Neural cell (in vitro differentiated cells): Measurements from ENCODE around the gene SIK1. TPM values are rescaled to one million over a fixed set of nuclear protein-coding genes. Genes with fewer than 3 reads are reported as not detected.

Source experiments
- H2AFZ ChIP-seq: fragments of 200-600, 300-800 bp; sonication (generic), shearing (Covaris generic); 2 replicates; pipeline ENCODE4 v1.6.0; 2014; ENCODE audit warnings: low read depth, mild to moderate bottlenecking, antibody characterized with exemption, low read length, moderate library complexity
- H3F3A ChIP-seq: fragments of 200-600 bp; shearing (Covaris generic); 2 replicates; pipeline ENCODE4 v1.6.1; 2016; ENCODE audit warnings: mild to moderate bottlenecking, moderate library complexity, mixed read lengths, antibody characterized with exemption, low read length; ENCODE audit not compliant: insufficient read depth, poor library complexity, severe bottlenecking
- H3K27ac ChIP-seq: fragments of 200-600, 300-800 bp; sonication (generic), shearing (Covaris generic); 2 replicates; pipeline ENCODE4 v1.5.1; 2014; ENCODE audit warnings: mild to moderate bottlenecking, low read length, moderate library complexity
- H3K27me3 ChIP-seq: fragments of 300-800, 200-600 bp; sonication (generic), shearing (Covaris generic); 2 replicates; pipeline ENCODE4 v1.6.0; 2014; ENCODE audit warnings: mild to moderate bottlenecking, low read depth, low read length, moderate library complexity; ENCODE audit not compliant: insufficient read depth
- H3K36me3 ChIP-seq: fragments of 300-800, 200-600 bp; sonication (generic), shearing (Covaris generic); 2 replicates; pipeline ENCODE4 v1.5.1; 2014; ENCODE audit warnings: mild to moderate bottlenecking, antibody characterized with exemption, low read length, moderate library complexity; ENCODE audit not compliant: insufficient read depth
- H3K4me2 ChIP-seq: fragments of 300-800, 200-600 bp; sonication (generic), shearing (Covaris generic); 2 replicates; pipeline ENCODE4 v1.6.0; 2014; ENCODE audit warnings: mild to moderate bottlenecking, low read length
- H3K4me3 ChIP-seq: fragments of 300-800, 200-600 bp; sonication (generic), shearing (Covaris generic); 2 replicates; pipeline ENCODE4 v1.5.1; 2014; ENCODE audit warnings: mild to moderate bottlenecking, low read length, moderate library complexity
- H3K79me2 ChIP-seq: fragments of 200-600 bp; shearing (Covaris generic); replicated peaks from 2 replicates; pipeline ENCODE4 v1.6.0; 2014; ENCODE audit warnings: mild to moderate bottlenecking, low read length, moderate library complexity; ENCODE audit not compliant: insufficient read depth
- H3K9ac ChIP-seq: fragments of 300-800, 200-600 bp; sonication (generic), shearing (Covaris generic); 2 replicates; pipeline ENCODE4 v1.6.1; 2016; ENCODE audit warnings: mild to moderate bottlenecking, low read length, mixed read lengths
- H3K9me2 ChIP-seq: fragments of 200-600 bp; shearing (Covaris generic); 2 replicates; pipeline ENCODE4 v1.6.1; 2016; ENCODE audit warnings: mild to moderate bottlenecking, low read length, mixed read lengths; ENCODE audit not compliant: insufficient read depth
- H3K9me3 ChIP-seq: fragments of 200-600, 300-800 bp; sonication (generic), shearing (Covaris generic); 2 replicates; pipeline ENCODE4 v1.6.1; 2016; ENCODE audit warnings: mild to moderate bottlenecking, mixed run types, low read length, moderate library complexity, mixed read lengths
- H4K20me1 ChIP-seq: fragments of 200-600 bp; shearing (Covaris generic); 2 replicates; pipeline ENCODE4 v1.6.1; 2016; ENCODE audit warnings: mild to moderate bottlenecking, mixed run types; ENCODE audit not compliant: insufficient read depth
- EP300 ChIP-seq: fragments of 450-650 bp; conservative IDR thresholded peaks from 2 replicates; pipeline ENCODE4 v1.6.1; 2014; ENCODE audit warnings: antibody characterized with exemption, mild to moderate bottlenecking, moderate library complexity; ENCODE audit not compliant: poor library complexity, severe bottlenecking
- EZH2 ChIP-seq: fragments of 200-600, 300-800 bp; shearing (Covaris generic), sonication (generic); IDR thresholded peaks from 2 replicates; pipeline ENCODE4 v1.6.1; 2014; ENCODE audit warnings: antibody characterized with exemption, low read length, borderline replicate concordance, mild to moderate bottlenecking; ENCODE audit not compliant: insufficient read depth, poor library complexity, severe bottlenecking
- MXI1 ChIP-seq: fragments of 450-650 bp; conservative IDR thresholded peaks from 2 replicates; pipeline ENCODE4 v1.6.1; 2014; ENCODE audit warnings: antibody characterized with exemption, mild to moderate bottlenecking; ENCODE audit not compliant: poor library complexity, severe bottlenecking
- POLR2AphosphoS5 ChIP-seq: IDR thresholded peaks from 2 replicates; pipeline ENCODE4 v1.6.1; 2012
- RAD21 ChIP-seq: fragments of 450-650 bp; conservative IDR thresholded peaks from 2 replicates; pipeline ENCODE4 v1.6.1; 2014; ENCODE audit warnings: antibody characterized with exemption, mild to moderate bottlenecking, moderate library complexity
- SMC3 ChIP-seq: fragments of 450-650 bp; conservative IDR thresholded peaks from 2 replicates; pipeline ENCODE4 v1.6.1; 2014; ENCODE audit warnings: antibody characterized with exemption, mild to moderate bottlenecking, moderate library complexity; ENCODE audit not compliant: poor library complexity
- TAF1 ChIP-seq: IDR thresholded peaks from 2 replicates; pipeline ENCODE4 v1.6.1; 2012; ENCODE audit warnings: low read depth
- polyA plus RNA-seq: library from polyadenylated mRNA; depleted of rRNA; stranded (reverse); fragments of >200 nt; gene quantifications from 2 replicates; pipeline ENCODE4 v1.2.3, GENCODE V29; 2014
- TF ChIP-seq, protein P1 (sequence below): IDR thresholded peaks from 2 replicates; pipeline ENCODE4 v1.6.1; 2012; ENCODE audit warnings: borderline replicate concordance
- TF ChIP-seq, protein P2 (sequence below): fragments of 450-650 bp; IDR thresholded peaks from 2 replicates; pipeline ENCODE4 v1.5.1; 2014; ENCODE audit warnings: antibody characterized with exemption, mild to moderate bottlenecking, moderate library complexity; ENCODE audit not compliant: poor library complexity, severe bottlenecking

The SIK1 gene
- polyA plus RNA-seq, 1 donor from 2014 or later, result 2.6 TPM

DNA sequence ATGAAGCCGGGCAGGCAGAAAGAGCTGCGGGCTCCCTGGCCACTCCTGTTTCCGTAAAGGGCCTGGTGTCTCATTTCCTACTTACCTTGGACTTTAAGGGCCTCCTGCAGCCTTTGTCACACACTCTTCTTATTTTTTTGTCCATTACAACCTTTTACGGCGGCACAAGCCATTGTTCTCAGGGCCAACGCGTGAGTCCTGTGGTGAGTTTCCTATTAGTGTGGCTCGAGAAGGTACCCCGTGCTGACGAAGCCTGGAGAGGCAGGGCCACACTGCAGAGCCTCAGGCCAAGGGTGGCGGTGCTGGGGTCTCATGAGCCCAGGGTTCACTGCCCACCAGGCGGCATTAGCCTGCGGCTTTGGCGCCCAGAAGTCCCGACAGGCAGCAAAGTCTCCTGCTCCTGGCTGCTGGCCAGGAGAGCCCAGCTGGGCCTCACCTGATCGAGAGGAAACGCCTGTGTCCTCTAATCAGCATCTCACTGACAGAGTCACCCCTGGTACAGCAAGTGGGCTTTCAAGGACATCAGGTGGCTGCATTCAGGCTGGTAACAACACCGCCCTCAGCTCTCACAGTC lies 62.0 kb downstream of the SIK1 start:
- Histone ChIP-seq H3K27ac (no peak overlapping the region), H3K9me3 (no peaks in the 10 kb centered on the region), H2AFZ (no peak overlapping the region), H3K9ac (no peak overlapping the region), H3K36me3 (no peaks in the 10 kb centered on the region), H4K20me1 (no peaks in the 10 kb centered on the region), H3K4me3 (no peak overlapping the region), H3K79me2 (no peaks in the 10 kb centered on the region), H3K4me2 (no peak overlapping the region), H3K9me2 (no peaks in the 10 kb centered on the region), H3K27me3 (no peaks in the 10 kb centered on the region), H3F3A (no peaks in the 10 kb centered on the region)
- TF ChIP-seq TAF1, result no peak
- no peak for TF ChIP-seq EZH2
- no peak for TF ChIP-seq SMC3
- TF ChIP-seq POLR2AphosphoS5, result no peak
- TF ChIP-seq, protein P1, sequence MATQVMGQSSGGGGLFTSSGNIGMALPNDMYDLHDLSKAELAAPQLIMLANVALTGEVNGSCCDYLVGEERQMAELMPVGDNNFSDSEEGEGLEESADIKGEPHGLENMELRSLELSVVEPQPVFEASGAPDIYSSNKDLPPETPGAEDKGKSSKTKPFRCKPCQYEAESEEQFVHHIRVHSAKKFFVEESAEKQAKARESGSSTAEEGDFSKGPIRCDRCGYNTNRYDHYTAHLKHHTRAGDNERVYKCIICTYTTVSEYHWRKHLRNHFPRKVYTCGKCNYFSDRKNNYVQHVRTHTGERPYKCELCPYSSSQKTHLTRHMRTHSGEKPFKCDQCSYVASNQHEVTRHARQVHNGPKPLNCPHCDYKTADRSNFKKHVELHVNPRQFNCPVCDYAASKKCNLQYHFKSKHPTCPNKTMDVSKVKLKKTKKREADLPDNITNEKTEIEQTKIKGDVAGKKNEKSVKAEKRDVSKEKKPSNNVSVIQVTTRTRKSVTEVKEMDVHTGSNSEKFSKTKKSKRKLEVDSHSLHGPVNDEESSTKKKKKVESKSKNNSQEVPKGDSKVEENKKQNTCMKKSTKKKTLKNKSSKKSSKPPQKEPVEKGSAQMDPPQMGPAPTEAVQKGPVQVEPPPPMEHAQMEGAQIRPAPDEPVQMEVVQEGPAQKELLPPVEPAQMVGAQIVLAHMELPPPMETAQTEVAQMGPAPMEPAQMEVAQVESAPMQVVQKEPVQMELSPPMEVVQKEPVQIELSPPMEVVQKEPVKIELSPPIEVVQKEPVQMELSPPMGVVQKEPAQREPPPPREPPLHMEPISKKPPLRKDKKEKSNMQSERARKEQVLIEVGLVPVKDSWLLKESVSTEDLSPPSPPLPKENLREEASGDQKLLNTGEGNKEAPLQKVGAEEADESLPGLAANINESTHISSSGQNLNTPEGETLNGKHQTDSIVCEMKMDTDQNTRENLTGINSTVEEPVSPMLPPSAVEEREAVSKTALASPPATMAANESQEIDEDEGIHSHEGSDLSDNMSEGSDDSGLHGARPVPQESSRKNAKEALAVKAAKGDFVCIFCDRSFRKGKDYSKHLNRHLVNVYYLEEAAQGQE, result no peak
- TF ChIP-seq MXI1, result no peak
- TF ChIP-seq EP300, result no peak
- TF ChIP-seq, protein P2, sequence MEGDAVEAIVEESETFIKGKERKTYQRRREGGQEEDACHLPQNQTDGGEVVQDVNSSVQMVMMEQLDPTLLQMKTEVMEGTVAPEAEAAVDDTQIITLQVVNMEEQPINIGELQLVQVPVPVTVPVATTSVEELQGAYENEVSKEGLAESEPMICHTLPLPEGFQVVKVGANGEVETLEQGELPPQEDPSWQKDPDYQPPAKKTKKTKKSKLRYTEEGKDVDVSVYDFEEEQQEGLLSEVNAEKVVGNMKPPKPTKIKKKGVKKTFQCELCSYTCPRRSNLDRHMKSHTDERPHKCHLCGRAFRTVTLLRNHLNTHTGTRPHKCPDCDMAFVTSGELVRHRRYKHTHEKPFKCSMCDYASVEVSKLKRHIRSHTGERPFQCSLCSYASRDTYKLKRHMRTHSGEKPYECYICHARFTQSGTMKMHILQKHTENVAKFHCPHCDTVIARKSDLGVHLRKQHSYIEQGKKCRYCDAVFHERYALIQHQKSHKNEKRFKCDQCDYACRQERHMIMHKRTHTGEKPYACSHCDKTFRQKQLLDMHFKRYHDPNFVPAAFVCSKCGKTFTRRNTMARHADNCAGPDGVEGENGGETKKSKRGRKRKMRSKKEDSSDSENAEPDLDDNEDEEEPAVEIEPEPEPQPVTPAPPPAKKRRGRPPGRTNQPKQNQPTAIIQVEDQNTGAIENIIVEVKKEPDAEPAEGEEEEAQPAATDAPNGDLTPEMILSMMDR, result no peak
- TF ChIP-seq RAD21, result no peak

Other genes with a start within 250 kb of the SIK1 start
- gene HSF2BP, start 232.4 kb upstream of the SIK1 start, polyA plus RNA-seq, result 0.54 and 0.89 TPM in 2 replicates
- 20.3 and 21.5 TPM in 2 replicates for gene RRP1B, start 232.4 kb upstream of the SIK1 start, polyA plus RNA-seq